Nephron (organoid): ENCODE data around the gene QKI.

Source experiments
- H3K27ac Mint-ChIP-seq, 3 experiments: 2 replicates each; pipeline ENCODE4 v1.8.0; 2020; ENCODE audit warnings: mixed read lengths in 3 of 3, mild to moderate bottlenecking in 2 of 3, moderate library complexity in 1 of 3
- H3K27me3 Mint-ChIP-seq: 2 replicates; pipeline ENCODE4 v1.8.0; 2021; ENCODE audit warnings: low read depth, mild to moderate bottlenecking, moderate library complexity, mixed read lengths
- H3K36me3 Mint-ChIP-seq: 2 replicates; pipeline ENCODE4 v1.8.0; 2020; ENCODE audit warnings: low read depth, mixed read lengths
- H3K4me1 Mint-ChIP-seq: 2 replicates; pipeline ENCODE4 v1.8.0; 2020; ENCODE audit warnings: mixed read lengths
- H3K4me3 Mint-ChIP-seq, 3 experiments: 2 replicates each; pipeline ENCODE4 v1.8.0; 2020; ENCODE audit warnings: mild to moderate bottlenecking in 3 of 3, mixed read lengths in 3 of 3, moderate library complexity in 2 of 3
- H3K9me3 Mint-ChIP-seq: 2 replicates; pipeline ENCODE4 v1.8.0; 2020; ENCODE audit warnings: mixed read lengths
- TF ChIP-seq, protein P1 (sequence below), 3 experiments: fragments of 200-600 bp; sonication (generic); IDR thresholded peaks; one replicate each; pipeline ENCODE4 v1.5.0; 2021; ENCODE audit warnings: antibody characterized with exemption in 3 of 3; ENCODE audit not compliant: unreplicated experiment in 3 of 3

The QKI gene

GRCh38 chr6:163489584-163489983, 75.1 kb downstream of the QKI start:
- H3K4me3 Mint-ChIP-seq, result no peak overlapping the region
- H3K9me3 Mint-ChIP-seq, result no peaks in the 10 kb centered on the region
- TF ChIP-seq, protein P1, sequence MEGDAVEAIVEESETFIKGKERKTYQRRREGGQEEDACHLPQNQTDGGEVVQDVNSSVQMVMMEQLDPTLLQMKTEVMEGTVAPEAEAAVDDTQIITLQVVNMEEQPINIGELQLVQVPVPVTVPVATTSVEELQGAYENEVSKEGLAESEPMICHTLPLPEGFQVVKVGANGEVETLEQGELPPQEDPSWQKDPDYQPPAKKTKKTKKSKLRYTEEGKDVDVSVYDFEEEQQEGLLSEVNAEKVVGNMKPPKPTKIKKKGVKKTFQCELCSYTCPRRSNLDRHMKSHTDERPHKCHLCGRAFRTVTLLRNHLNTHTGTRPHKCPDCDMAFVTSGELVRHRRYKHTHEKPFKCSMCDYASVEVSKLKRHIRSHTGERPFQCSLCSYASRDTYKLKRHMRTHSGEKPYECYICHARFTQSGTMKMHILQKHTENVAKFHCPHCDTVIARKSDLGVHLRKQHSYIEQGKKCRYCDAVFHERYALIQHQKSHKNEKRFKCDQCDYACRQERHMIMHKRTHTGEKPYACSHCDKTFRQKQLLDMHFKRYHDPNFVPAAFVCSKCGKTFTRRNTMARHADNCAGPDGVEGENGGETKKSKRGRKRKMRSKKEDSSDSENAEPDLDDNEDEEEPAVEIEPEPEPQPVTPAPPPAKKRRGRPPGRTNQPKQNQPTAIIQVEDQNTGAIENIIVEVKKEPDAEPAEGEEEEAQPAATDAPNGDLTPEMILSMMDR (IDR thresholded peaks at IDR 0.05; ENCODE audit: unreplicated experiment in 3 of 3), result no peak
- peaks cover 43% of the 10 kb centered on the region for H3K4me1 Mint-ChIP-seq
- no peak overlapping the region for H3K27ac Mint-ChIP-seq
- H3K27me3 Mint-ChIP-seq, result no peaks in the 10 kb centered on the region
- H3K36me3 Mint-ChIP-seq, result peaks cover 16% of the 10 kb centered on the region

DNA sequence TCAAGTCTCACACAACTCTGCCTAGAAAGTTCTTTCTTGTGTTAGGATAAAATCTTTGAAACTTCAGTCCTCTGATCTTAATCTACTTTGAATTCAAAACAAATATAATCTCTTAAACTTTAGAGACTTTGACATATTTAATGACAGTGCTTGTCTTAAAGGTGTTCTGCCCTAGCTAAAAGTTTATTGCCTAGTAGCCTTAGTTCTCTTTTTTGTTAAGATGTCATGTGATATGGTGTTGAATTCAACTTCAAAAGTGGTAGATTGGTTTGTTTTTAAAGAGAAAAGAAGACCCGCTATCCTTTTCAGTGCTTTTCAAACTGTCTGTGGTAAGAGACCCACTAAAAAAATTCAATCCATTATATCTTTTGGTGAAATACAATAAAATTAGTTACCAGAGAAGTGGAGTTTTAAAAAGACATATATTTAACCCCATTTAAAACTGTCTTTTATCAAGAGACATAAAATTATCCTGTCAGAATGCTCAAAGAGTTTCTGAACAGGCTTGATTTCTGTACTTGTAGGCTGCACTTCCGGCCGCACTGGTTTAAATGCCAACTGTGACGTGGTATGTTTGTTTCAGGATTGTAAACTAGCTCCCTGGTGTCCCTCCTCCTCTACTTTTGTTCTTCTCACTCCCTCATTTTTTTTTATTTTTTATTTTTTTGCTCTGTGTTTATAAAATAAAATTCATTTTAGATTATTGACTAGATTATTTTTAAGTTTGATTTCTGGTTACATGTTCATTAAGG, 76.5 kb downstream of the QKI start:
- TF ChIP-seq, protein P1 (IDR thresholded peaks at IDR 0.05; ENCODE audit: unreplicated experiment in 3 of 3), result no peak
- Mint-ChIP-seq H3K27me3 (no peaks in the 10 kb centered on the region), H3K36me3 (peaks cover 11% of the 10 kb centered on the region), H3K4me3 (no peak overlapping the region), H3K4me1 (peaks cover 39% of the 10 kb centered on the region), H3K9me3 (no peaks in the 10 kb centered on the region), H3K27ac (peak overlapping the region; percentile 33 to 44 (median 35))

GRCh38 chr6:163491737-163492300, 77.3 kb downstream of the QKI start:
- H3K27ac Mint-ChIP-seq, result peak overlapping the region in 1 of 3 experiments; percentile 44
- H3K27me3 Mint-ChIP-seq, result no peaks in the 10 kb centered on the region
- H3K4me1 Mint-ChIP-seq, result peaks cover 44% of the 10 kb centered on the region
- TF ChIP-seq, protein P1 (IDR thresholded peaks at IDR 0.05; ENCODE audit: unreplicated experiment in 3 of 3), result no peak
- no peaks in the 10 kb centered on the region for H3K9me3 Mint-ChIP-seq
- H3K4me3 Mint-ChIP-seq, result no peak overlapping the region
- H3K36me3 Mint-ChIP-seq, result peaks cover 5% of the 10 kb centered on the region

DNA sequence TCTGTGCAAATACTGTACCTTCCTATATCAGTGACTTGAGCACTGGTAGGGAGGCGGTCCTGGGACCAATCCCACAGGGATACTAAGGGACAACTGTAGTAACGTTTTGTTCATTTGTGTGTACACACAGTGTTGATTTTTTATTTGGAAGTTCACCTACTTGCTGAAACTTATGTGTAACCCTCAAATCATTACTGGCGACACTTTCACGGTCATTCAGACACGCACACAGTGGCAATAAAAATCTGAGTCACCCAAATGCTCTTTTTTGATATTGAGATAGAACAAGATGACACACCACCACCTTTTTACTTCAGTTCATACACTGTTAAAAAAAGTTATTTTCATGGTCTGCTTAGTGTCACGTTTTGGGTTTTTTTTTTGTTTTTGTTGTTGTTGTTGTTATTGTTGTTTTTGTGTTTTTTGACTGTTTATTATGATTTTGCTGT, 79.8 kb downstream of the QKI start:
- Mint-ChIP-seq H3K9me3 (no peaks in the 10 kb centered on the region), H3K4me1 (peaks cover 28% of the 10 kb centered on the region), H3K4me3 (no peak overlapping the region), H3K27ac (no peak overlapping the region), H3K36me3 (peaks cover 18% of the 10 kb centered on the region), H3K27me3 (no peaks in the 10 kb centered on the region)
- TF ChIP-seq, protein P1 (IDR thresholded peaks at IDR 0.05; ENCODE audit: unreplicated experiment in 3 of 3), result no peak

DNA sequence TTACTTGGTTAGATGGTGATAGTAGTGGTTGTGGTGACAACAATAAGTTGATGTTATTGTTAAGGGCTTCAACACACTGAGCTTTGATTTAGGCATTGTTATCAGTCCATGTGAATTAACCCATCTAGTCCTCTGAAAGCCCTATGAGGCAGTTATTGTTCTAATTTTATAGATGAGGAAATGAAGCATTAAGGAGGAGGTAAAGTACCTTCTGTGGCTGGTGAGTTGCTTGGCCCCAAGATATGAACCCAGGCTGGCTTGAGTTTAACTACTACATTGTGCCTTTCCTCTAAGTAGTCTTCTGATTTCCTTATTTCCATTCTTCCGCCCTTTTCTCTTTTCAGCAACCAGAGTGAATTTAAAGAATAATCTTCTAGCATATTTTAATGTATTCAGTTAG, 81.7 kb downstream of the QKI start:
- Mint-ChIP-seq H3K27me3 (no peaks in the 10 kb centered on the region), H3K4me3 (no peak overlapping the region), H3K27ac (no peak overlapping the region), H3K36me3 (peaks cover 33% of the 10 kb centered on the region), H3K9me3 (peaks cover 7% of the 10 kb centered on the region), H3K4me1 (peaks cover 14% of the 10 kb centered on the region)
- TF ChIP-seq, protein P1 (IDR thresholded peaks at IDR 0.05; ENCODE audit: unreplicated experiment in 3 of 3), result no peak

- Mint-ChIP-seq H3K27ac (no peak overlapping the region), H3K4me1 (peaks cover 11% of the 10 kb centered on the region), H3K9me3 (peaks cover 37% of the 10 kb centered on the region), H3K4me3 (no peak overlapping the region), H3K27me3 (no peaks in the 10 kb centered on the region), H3K36me3 (peaks cover 58% of the 10 kb centered on the region)
- TF ChIP-seq, protein P1 (IDR thresholded peaks at IDR 0.05; ENCODE audit: unreplicated experiment in 3 of 3), result no peak
These were observed 85.6 kb downstream of the QKI start for GRCh38 chr6:163500105-163500504.
